Breast epithelium (tissue), 3 donors: Measurements from ENCODE around the gene KIZ.

ENCODE experiments used
- CTCF ChIP-seq, 3 donors: fragments of 450-650 bp; IDR thresholded peaks; one replicate each; pipeline ENCODE4 v1.5.1; 2016 to 2017; ENCODE audit warnings: antibody characterized with exemption in 3 of 3, mild to moderate bottlenecking in 3 of 3, moderate library complexity in 3 of 3
- POLR2A ChIP-seq: fragments of 450-650 bp; IDR thresholded peaks from one replicate; pipeline ENCODE4 v1.6.1; 2016; ENCODE audit warnings: antibody characterized with exemption, mild to moderate bottlenecking, moderate library complexity
- POLR2AphosphoS5 ChIP-seq, 3 donors: sonication (generic); formaldehyde crosslinking; IDR thresholded peaks; one replicate each; pipeline ENCODE4 v1.6.1; 2017; ENCODE audit warnings: antibody characterized with exemption in 3 of 3

GRCh38 chr20:21155268-21155667 lies 29.4 kb downstream of the KIZ start:
- TF ChIP-seq POLR2A: no peak
- TF ChIP-seq CTCF (IDR thresholded peaks at IDR 0.05): no peak
- no peak for TF ChIP-seq POLR2AphosphoS5 (IDR thresholded peaks at IDR 0.05)
